ACC112 (cell line): ENCODE measurements around the gene PRODH.
"Not testable (repeated sequence)": the region's sequence is repeated elsewhere in the genome, so short reads cannot be mapped to it uniquely, and the experiment has no call there.

Source experiments
- H2AFZ ChIP-seq: fragments of 200-600 bp; sonication (generic); one replicate; pipeline ENCODE4 v1.6.0; 2017; ENCODE audit warnings: antibody characterized with exemption, low read length; ENCODE audit not compliant: unreplicated experiment
- H3K27ac ChIP-seq: fragments of 200-600 bp; sonication (generic); 2 replicates; pipeline ENCODE4 v1.5.1; 2014; ENCODE audit warnings: low read depth, mild to moderate bottlenecking, antibody characterized with exemption, low read length, moderate library complexity
- H3K27me3 ChIP-seq: fragments of 200-600 bp; sonication (generic); 2 replicates; pipeline ENCODE4 v1.6.1; 2014; ENCODE audit warnings: mild to moderate bottlenecking, antibody characterized with exemption, low read length, moderate library complexity, mixed read lengths; ENCODE audit not compliant: insufficient read depth
- H3K36me3 ChIP-seq: fragments of 200-600 bp; sonication (generic); 2 replicates; pipeline ENCODE4 v1.6.1; 2016; ENCODE audit warnings: mild to moderate bottlenecking, antibody characterized with exemption, low read length, moderate library complexity, mixed read lengths; ENCODE audit not compliant: insufficient read depth
- H3K4me1 ChIP-seq: fragments of 200-600 bp; sonication (generic); one replicate; pipeline ENCODE4 v1.6.1; 2016; ENCODE audit warnings: low read length, mixed read lengths; ENCODE audit not compliant: insufficient read depth, unreplicated experiment, control insufficient read depth
- H3K4me3 ChIP-seq: fragments of 200-600 bp; sonication (generic); 2 replicates; pipeline ENCODE4 v1.5.1; 2014; ENCODE audit warnings: mild to moderate bottlenecking, low read depth, low read length
- H3K79me2 ChIP-seq: fragments of 200-600 bp; sonication (generic); one replicate; pipeline ENCODE4 v1.6.0; 2016; ENCODE audit warnings: low read length; ENCODE audit not compliant: control insufficient read depth, unreplicated experiment, insufficient read depth

PRODH gene

GRCh38 chr22:18952022-18952421 is 15.9 kb upstream of the PRODH start:
- Histone ChIP-seq H3K27me3 (peaks cover 8% of the 10 kb centered on the region), H3K79me2 (no peaks in the 10 kb centered on the region), H3K4me3 (no peak overlapping the region), H3K4me1 (no peaks in the 10 kb centered on the region), H2AFZ (no peak overlapping the region), H3K36me3 (no peaks in the 10 kb centered on the region), H3K27ac (no peak overlapping the region)

GRCh38 chr22:18950141-18950540 is 14.0 kb upstream of the PRODH start:
- H2AFZ ChIP-seq, result no peak overlapping the region
- no peaks in the 10 kb centered on the region for H3K36me3 ChIP-seq
- no peak overlapping the region for H3K27ac ChIP-seq
- no peaks in the 10 kb centered on the region for H3K4me1 ChIP-seq
- H3K4me3 ChIP-seq, result no peak overlapping the region
- H3K79me2 ChIP-seq, result no peaks in the 10 kb centered on the region
- H3K27me3 ChIP-seq, result peaks cover 8% of the 10 kb centered on the region

GRCh38 chr22:18947905-18948304 is 11.8 kb upstream of the PRODH start:
- H3K36me3 ChIP-seq, result no peaks in the 10 kb centered on the region
- no peaks in the 10 kb centered on the region for H3K79me2 ChIP-seq
- no peak overlapping the region for H2AFZ ChIP-seq
- H3K4me1 ChIP-seq, result no peaks in the 10 kb centered on the region
- peaks cover 8% of the 10 kb centered on the region for H3K27me3 ChIP-seq
- H3K27ac ChIP-seq, result no peak overlapping the region
- H3K4me3 ChIP-seq, result no peak overlapping the region

GRCh38 chr22:18947105-18947504 is 11.0 kb upstream of the PRODH start:
- not testable (repeated sequence) for H3K4me1 ChIP-seq, H3K36me3 ChIP-seq, H3K79me2 ChIP-seq, H3K27ac ChIP-seq, H3K27me3 ChIP-seq, H3K4me3 ChIP-seq, H2AFZ ChIP-seq

- H3K4me3 ChIP-seq, H2AFZ ChIP-seq, H3K27ac ChIP-seq, H3K79me2 ChIP-seq, H3K27me3 ChIP-seq, H3K36me3 ChIP-seq, H3K4me1 ChIP-seq: not testable (repeated sequence)
Observed at GRCh38 chr22:18938691-18939090, 2.6 kb upstream of the PRODH start.

GRCh38 chr22:18934688-18935087 is 1.4 kb downstream of the PRODH start:
- H3K27me3 ChIP-seq, H3K4me1 ChIP-seq, H3K79me2 ChIP-seq, H3K27ac ChIP-seq, H3K36me3 ChIP-seq, H2AFZ ChIP-seq, H3K4me3 ChIP-seq: not testable (repeated sequence)

- no peak overlapping the region for H3K27ac ChIP-seq
- H2AFZ ChIP-seq, result no peak overlapping the region
- H3K4me3 ChIP-seq, result no peak overlapping the region
- H3K27me3 ChIP-seq, result no peaks in the 10 kb centered on the region
- H3K4me1 ChIP-seq, result no peaks in the 10 kb centered on the region
- no peaks in the 10 kb centered on the region for H3K79me2 ChIP-seq
- no peaks in the 10 kb centered on the region for H3K36me3 ChIP-seq
Observed at GRCh38 chr22:18933914-18934313, 2.2 kb downstream of the PRODH start.

- Histone ChIP-seq H3K4me1 (no peaks in the 10 kb centered on the region), H3K4me3 (no peak overlapping the region), H3K27me3 (no peaks in the 10 kb centered on the region), H3K79me2 (no peaks in the 10 kb centered on the region), H3K36me3 (no peaks in the 10 kb centered on the region), H2AFZ (no peak overlapping the region), H3K27ac (no peak overlapping the region)
Observed at GRCh38 chr22:18931905-18932652, 4.0 kb downstream of the PRODH start.

- no peak overlapping the region for H3K4me3 ChIP-seq
- no peak overlapping the region for H2AFZ ChIP-seq
- no peaks in the 10 kb centered on the region for H3K4me1 ChIP-seq
- H3K36me3 ChIP-seq, result no peaks in the 10 kb centered on the region
- no peak overlapping the region for H3K27ac ChIP-seq
- H3K79me2 ChIP-seq, result no peaks in the 10 kb centered on the region
- no peaks in the 10 kb centered on the region for H3K27me3 ChIP-seq
Observed at GRCh38 chr22:18929459-18929858, 6.6 kb downstream of the PRODH start.

GRCh38 chr22:18927573-18927972 is 8.5 kb downstream of the PRODH start:
- Histone ChIP-seq H3K27me3 (no peaks in the 10 kb centered on the region), H2AFZ (no peak overlapping the region), H3K36me3 (no peaks in the 10 kb centered on the region), H3K4me3 (no peak overlapping the region), H3K4me1 (no peaks in the 10 kb centered on the region), H3K27ac (no peak overlapping the region), H3K79me2 (no peaks in the 10 kb centered on the region)

- no peaks in the 10 kb centered on the region for H3K27me3 ChIP-seq
- H2AFZ ChIP-seq, result no peak overlapping the region
- no peaks in the 10 kb centered on the region for H3K36me3 ChIP-seq
- H3K27ac ChIP-seq, result no peak overlapping the region
- no peak overlapping the region for H3K4me3 ChIP-seq
- H3K4me1 ChIP-seq, result no peaks in the 10 kb centered on the region
- H3K79me2 ChIP-seq, result no peaks in the 10 kb centered on the region
Observed at GRCh38 chr22:18927020-18927419, 9.1 kb downstream of the PRODH start.
